A549 (cell line): ENCODE measurements around the gene NTSR1. TPM values are rescaled to one million over a fixed set of nuclear protein-coding genes. Genes with fewer than 3 reads are reported as not detected.
A peak's percentile ranks its signal among the peaks of the same experiment; 100 is the strongest.

Experiments
- ATAC-seq, 2 experiments: fragments of 200-7000 bp in 1 of 2; fragments of >200 bp in 1 of 2; cut with Nextera tagmentation in 1 of 2; cut with Tn5 transposase in 1 of 2; 3 replicates each; pipeline versions ENCODE4 v1.8.0 to v1.9.1; 2018 to 2020; ENCODE audit warnings: mild to moderate bottlenecking in 1 of 2, moderate library complexity in 1 of 2
- CTCF ChIA-PET: fragments of 300-600 bp; sonication (Branson Sonifier 250); formaldehyde crosslinking; extraction: SDS; loops from one replicate; lab custom pipeline; 2021; ENCODE audit warnings: antibody characterized with exemption, inconsistent platforms; lab: Yijun Ruan, JAX
- POLR2A ChIA-PET: fragments of 350-600 bp; formaldehyde crosslinking; extraction: SDS; loops from one replicate; lab custom pipeline; 2021; ENCODE audit warnings: antibody characterized with exemption, inconsistent platforms; lab: Yijun Ruan, JAX
- DNase-seq, 2 experiments: peaks; one replicate each; pipeline versions ENCODE4 v3.0.0 to v3.0.0-alpha.2; 2011 to 2016; ENCODE audit warnings: low read depth in 1 of 2, low spot score in 1 of 2
- FAIRE-seq: peaks from 2 replicates; lab custom pipeline; 2011; peaks lifted over from hg19 to GRCh38; lab: Jason Lieb, UNC
- H3K27ac ChIP-seq, 2 experiments: fragments of >200 bp; sonication (Bioruptor Twin); formaldehyde crosslinking; 3 replicates each; pipeline ENCODE4 v1.5.1; 2016 to 2017
- H3K4me1 ChIP-seq: fragments of >200 bp; sonication (Bioruptor Twin); formaldehyde crosslinking; 3 replicates; pipeline ENCODE4 v1.6.1; 2016
- H3K4me2 ChIP-seq: fragments of >200 bp; sonication (Bioruptor Twin); formaldehyde crosslinking; 3 replicates; pipeline ENCODE4 v1.6.1; 2016
- H3K4me3 ChIP-seq: fragments of >200 bp; sonication (Bioruptor Twin); formaldehyde crosslinking; 3 replicates; pipeline ENCODE4 v1.5.1; 2016
- H3K9me3 ChIP-seq: fragments of >200 bp; sonication (Bioruptor Twin); formaldehyde crosslinking; 3 replicates; pipeline ENCODE4 v1.6.1; 2016
- CBX8 ChIP-seq: fragments of 200-600 bp; sonication (generic); IDR thresholded peaks from 2 replicates; pipeline ENCODE4 v1.6.1; 2016
- CEBPB ChIP-seq, 2 experiments: fragments of >200 bp in 1 of 2; sonication (Bioruptor Twin) in 1 of 2; formaldehyde crosslinking in 1 of 2; IDR thresholded peaks; 2 replicates each; pipeline ENCODE4 v1.6.1; 2012 to 2016
- CHD2 ChIP-seq: fragments of 150-350 bp; IDR thresholded peaks from 2 replicates; pipeline ENCODE4 v1.6.1; 2014; ENCODE audit warnings: low read length; ENCODE audit not compliant: partially characterized antibody
- CHD4 ChIP-seq: fragments of 200-600 bp; sonication (generic); IDR thresholded peaks from 2 replicates; pipeline ENCODE4 v1.6.1; 2016; ENCODE audit warnings: antibody characterized with exemption, mild to moderate bottlenecking, borderline replicate concordance
- FOSB ChIP-seq: fragments of 250-450 bp; sonication (Bioruptor Pico); IDR thresholded peaks from 2 replicates; pipeline ENCODE4 v1.5.0; 2020; ENCODE audit warnings: mild to moderate bottlenecking, moderate library complexity
- FOSL2 ChIP-seq, 2 experiments: fragments of 450-650 bp in 1 of 2; fragments of >200 bp in 1 of 2; sonication (Bioruptor Twin) in 1 of 2; formaldehyde crosslinking; IDR thresholded peaks; 2 replicates each; pipeline versions ENCODE4 v1.5.0 to v1.6.1; 2016 to 2020; ENCODE audit warnings: mild to moderate bottlenecking in 1 of 2, moderate library complexity in 1 of 2
- HDAC2 ChIP-seq: fragments of 200-600 bp; sonication (generic); IDR thresholded peaks from 2 replicates; pipeline ENCODE4 v1.6.1; 2016
- HEYL ChIP-seq: fragments of 250-450 bp; sonication (Bioruptor Pico); IDR thresholded peaks from 2 replicates; pipeline ENCODE4 v1.8.0; 2021; ENCODE audit warnings: mild to moderate bottlenecking, moderate library complexity
- HOXB13 ChIP-seq: fragments of 250-450 bp; sonication (Bioruptor Pico); IDR thresholded peaks from 2 replicates; pipeline ENCODE4 v1.5.0; 2020; ENCODE audit warnings: low read depth, mild to moderate bottlenecking, moderate library complexity
- MAFK ChIP-seq: fragments of 450-650 bp; IDR thresholded peaks from 2 replicates; pipeline ENCODE4 v1.6.1; 2014; ENCODE audit not compliant: partially characterized antibody
- NFE2L2 ChIP-seq: fragments of 150-350 bp; conservative IDR thresholded peaks from 2 replicates; pipeline ENCODE4 v1.6.1; 2014; ENCODE audit warnings: low read length
- NPAS2 ChIP-seq: fragments of 250-450 bp; sonication (Bioruptor Pico); IDR thresholded peaks from 2 replicates; pipeline ENCODE4 v1.8.0; 2022; ENCODE audit warnings: mild to moderate bottlenecking, moderate library complexity, borderline replicate concordance
- PBX3 ChIP-seq: IDR thresholded peaks from 2 replicates; pipeline ENCODE4 v1.6.1; 2012
- POLR2AphosphoS2 ChIP-seq: conservative IDR thresholded peaks from 2 replicates; pipeline ENCODE4 v1.6.1; 2012; ENCODE audit warnings: low read length, improper control_type of control experiment, inconsistent platforms
- SMC3 ChIP-seq: fragments of >200 bp; sonication (Bioruptor Twin); formaldehyde crosslinking; IDR thresholded peaks from 3 replicates; pipeline ENCODE4 v1.6.1; 2018; ENCODE audit warnings: inconsistent platforms
- SREBF2 ChIP-seq: fragments of 450-650 bp; IDR thresholded peaks from 2 replicates; pipeline ENCODE4 v1.6.1; 2014; ENCODE audit warnings: mild to moderate bottlenecking, moderate library complexity
- ZFP36 ChIP-seq: fragments of 450-650 bp; IDR thresholded peaks from 2 replicates; pipeline ENCODE4 v1.6.1; 2014; ENCODE audit warnings: borderline replicate concordance; ENCODE audit not compliant: partially characterized antibody
- WGBS: methylation state at CpG from one replicate; pipeline ENCODE4 v1.1.6; 2017; ENCODE audit errors: missing lambda C conversion rate; 5-methylcytosine and 5-hydroxymethylcytosine counted together
- polyA plus RNA-seq, 4 experiments: library from polyadenylated mRNA; depleted of rRNA in 3 of 4; stranded (reverse); fragments of >200 nt; fragmentation: RNase III in 1 of 4; extraction: RNeasy Plus Mini Kit Qiagen cat#74134 plus additional on column Dnase treatment in 1 of 4; gene quantifications; 2 replicates in 3 of 4; 3 replicates in 1 of 4; pipeline ENCODE4 v1.2.3, GENCODE V29; 2011 to 2017
- TF ChIP-seq, protein P1 (sequence below): fragments of >200 bp; sonication (Bioruptor Twin); formaldehyde crosslinking; IDR thresholded peaks from 3 replicates; pipeline ENCODE4 v1.6.1; 2016

Gene NTSR1
- polyA plus RNA-seq, 2 of the 4 experiments (the other 2 are of a cell fraction) = 0.03 TPM; not detected in 1

DNA sequence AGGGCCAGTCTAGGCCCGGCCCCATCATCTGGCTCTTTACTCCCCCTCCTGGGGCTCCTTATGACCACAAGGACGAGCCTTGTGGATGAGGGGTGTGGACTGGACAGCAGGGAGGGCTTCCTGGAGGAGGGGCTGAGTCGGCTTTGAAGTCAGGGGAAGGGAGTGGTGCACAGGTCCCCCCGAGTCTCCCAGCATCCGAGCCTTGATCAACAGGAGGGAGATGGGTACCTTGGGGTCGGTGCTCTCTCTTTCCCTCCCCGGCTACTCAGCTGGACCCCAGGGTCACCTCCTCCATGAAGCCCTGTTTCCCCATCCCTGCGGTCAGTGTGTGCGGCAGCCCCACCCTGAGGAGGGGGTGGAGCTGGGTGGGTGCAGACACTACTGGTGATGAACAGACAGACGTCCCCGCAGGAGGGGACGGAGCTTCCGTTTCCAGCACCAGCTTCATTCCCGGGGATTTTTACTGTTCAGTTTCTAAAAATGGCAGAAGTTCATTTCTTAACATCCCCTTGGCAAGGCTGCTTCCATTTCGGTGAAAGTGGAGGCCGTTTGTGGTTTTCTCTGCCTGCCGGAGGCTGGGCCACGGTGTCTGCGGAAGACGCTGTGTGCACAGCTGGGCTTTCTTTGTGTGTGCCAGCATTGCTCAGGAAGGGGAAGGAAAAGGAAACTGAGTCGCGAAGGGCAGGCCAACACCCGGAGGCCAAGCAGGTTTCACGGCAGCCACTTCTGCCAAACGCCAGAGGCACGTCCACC lies 19.6 kb downstream of the NTSR1 start:
- ATAC-seq = peak in 1 of 2 experiments; percentile 28; a peak in 2 of 6 replicates
- DNase-seq = no peak
- no peak for FAIRE-seq
- H3K4me3 ChIP-seq = no peak overlapping the region
- peak; percentile 23 for TF ChIP-seq ZFP36
- no peak for TF ChIP-seq PBX3
- no peak for TF ChIP-seq SREBF2
- H3K4me1 ChIP-seq = no peaks in the 10 kb centered on the region
- ChIA-PET CTCF (interaction anchor here (1.1 to 2.6 kb wide), 4 partner anchors 8 to 63 kb away, joined by 3 to 8 read pairs (median 6); no protein-coding TSS in a partner anchor), POLR2A (interaction anchor here (0.5 kb wide), 1 partner anchor 9 kb away, joined by 3 read pairs; no protein-coding TSS in a partner anchor)
- 55% methylated on average over 24 of the region's 26 CpGs for WGBS
- no peak overlapping the region for H3K27ac ChIP-seq
- H3K9me3 ChIP-seq = no peaks in the 10 kb centered on the region
- no peak overlapping the region for H3K4me2 ChIP-seq

DNA sequence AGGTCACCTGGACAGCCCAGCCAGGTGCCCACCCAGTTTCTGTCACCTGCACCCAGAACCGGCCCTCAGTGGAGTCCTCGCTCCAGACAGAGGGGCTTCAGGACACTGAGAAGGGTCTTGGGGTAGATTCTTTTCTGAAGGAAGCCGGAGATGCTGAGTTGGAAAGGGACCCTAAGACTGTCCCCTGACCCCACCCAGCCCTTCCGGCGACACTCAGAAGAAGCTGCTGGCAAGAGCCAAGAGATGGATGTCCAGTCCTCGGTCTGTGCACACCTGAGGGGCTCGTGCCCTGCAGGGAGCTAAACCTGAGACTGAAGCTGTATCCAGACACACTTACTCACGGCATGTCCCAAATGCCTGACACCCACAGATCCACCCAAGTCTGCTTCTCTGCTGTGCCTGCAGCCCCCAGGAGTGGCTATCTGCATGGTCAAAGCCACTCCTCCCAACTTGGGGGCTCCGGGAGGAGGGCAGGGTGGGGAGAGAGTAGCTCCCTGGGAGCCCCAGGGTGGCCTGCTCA lies 20.2 kb downstream of the NTSR1 start:
- no peak for DNase-seq
- Histone ChIP-seq H3K27ac (no peak overlapping the region), H3K4me3 (no peak overlapping the region), H3K4me1 (no peaks in the 10 kb centered on the region), H3K9me3 (no peaks in the 10 kb centered on the region), H3K4me2 (no peak overlapping the region)
- ChIA-PET POLR2A (interaction anchor here (0.5 kb wide), 1 partner anchor 10 kb away, joined by 3 read pairs; no protein-coding TSS in a partner anchor), CTCF (interaction anchor here (1.1 to 2.6 kb wide), 5 partner anchors 9 to 63 kb away, joined by 3 to 8 read pairs (median 5); no protein-coding TSS in a partner anchor)
- no peak for FAIRE-seq
- 60% methylated on average over 8 of the region's 9 CpGs for WGBS
- TF ChIP-seq NPAS2 (CRISPR knock-in tag) = no peak
- no peak for TF ChIP-seq HEYL
- ATAC-seq = no peak

DNA sequence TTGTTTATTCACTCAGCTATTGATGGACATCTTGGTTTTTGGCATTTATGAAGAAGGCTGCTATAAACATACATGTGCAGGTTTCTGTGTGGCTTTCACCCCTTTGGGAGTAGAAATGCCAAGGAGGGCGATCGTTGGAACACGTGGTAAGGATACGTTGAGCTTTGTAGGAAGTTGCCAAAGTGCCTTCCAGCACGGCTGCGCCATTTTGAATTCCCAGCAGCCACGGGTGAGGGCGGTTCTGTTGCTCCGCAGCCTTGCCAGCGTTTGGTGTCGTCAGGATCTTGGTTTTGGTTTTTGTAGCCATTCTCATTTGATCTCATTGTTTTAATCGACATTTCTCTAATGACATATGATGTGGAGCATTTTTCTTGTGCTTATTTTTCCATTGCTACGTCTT lies 21.8 kb downstream of the NTSR1 start:
- H3K4me1 ChIP-seq = no peaks in the 10 kb centered on the region
- no peak overlapping the region for H3K27ac ChIP-seq
- H3K9me3 ChIP-seq = no peaks in the 10 kb centered on the region
- CTCF ChIA-PET = interaction anchor here (1.2 to 2.6 kb wide), 3 partner anchors 14 to 61 kb away, joined by 5 to 7 read pairs (median 5); no protein-coding TSS in a partner anchor
- H3K4me2 ChIP-seq = no peak overlapping the region
- TF ChIP-seq MAFK (no peak), CHD4 (no peak), FOSB (CRISPR knock-in tag) (no peak), SMC3 (no peak), SREBF2 (no peak), CBX8 (no peak), CEBPB (IDR thresholded peaks at IDR 0.05) (no peak), CHD2 (no peak), HDAC2 (no peak), POLR2AphosphoS2 (no peak), FOSL2 (IDR thresholded peaks at IDR 0.05) (no peak), FOSL2 (CRISPR knock-in tag; IDR thresholded peaks at IDR 0.05) (no peak), HOXB13 (CRISPR knock-in tag) (no peak), NFE2L2 (no peak)
- TF ChIP-seq, protein P1, sequence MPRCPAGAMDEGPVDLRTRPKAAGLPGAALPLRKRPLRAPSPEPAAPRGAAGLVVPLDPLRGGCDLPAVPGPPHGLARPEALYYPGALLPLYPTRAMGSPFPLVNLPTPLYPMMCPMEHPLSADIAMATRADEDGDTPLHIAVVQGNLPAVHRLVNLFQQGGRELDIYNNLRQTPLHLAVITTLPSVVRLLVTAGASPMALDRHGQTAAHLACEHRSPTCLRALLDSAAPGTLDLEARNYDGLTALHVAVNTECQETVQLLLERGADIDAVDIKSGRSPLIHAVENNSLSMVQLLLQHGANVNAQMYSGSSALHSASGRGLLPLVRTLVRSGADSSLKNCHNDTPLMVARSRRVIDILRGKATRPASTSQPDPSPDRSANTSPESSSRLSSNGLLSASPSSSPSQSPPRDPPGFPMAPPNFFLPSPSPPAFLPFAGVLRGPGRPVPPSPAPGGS = no peak
- POLR2A ChIA-PET = no interaction called here
- no peak for ATAC-seq
- DNase-seq = no peak
- H3K4me3 ChIP-seq = no peak overlapping the region
- 68% methylated on average over 13 of the region's 13 CpGs for WGBS
- no peak for FAIRE-seq
